HuH-7.5 (cell line): ENCODE data around the gene TGDS.
A peak's percentile ranks its signal among the peaks of the same experiment; 100 is the strongest.
"Not testable (repeated sequence)": the region's sequence is repeated elsewhere in the genome, so short reads cannot be mapped to it uniquely, and the experiment has no call there.

ENCODE experiments used
- DNase-seq: peaks from one replicate; pipeline ENCODE4 v3.0.0; 2011; ENCODE audit warnings: low spot score

Gene TGDS

DNA sequence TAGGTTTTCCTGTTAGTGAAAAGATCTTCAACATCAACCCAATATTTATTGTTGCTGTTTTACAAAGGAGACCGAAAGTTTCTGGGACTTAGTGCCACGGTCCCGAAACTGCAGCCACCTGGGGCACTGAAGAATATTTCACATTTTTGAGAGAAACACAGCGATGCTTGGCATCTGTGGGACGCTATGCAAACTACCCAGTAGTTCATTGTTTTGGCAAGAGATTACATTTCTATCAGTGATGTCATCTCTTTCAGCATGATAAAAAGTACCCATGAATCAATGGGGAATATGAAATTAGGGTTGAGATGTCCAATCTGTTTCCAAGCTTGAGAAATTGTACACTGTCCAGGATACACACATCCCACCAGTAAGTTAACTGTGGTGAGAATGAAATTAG is 43.9 kb downstream of the TGDS start:
- no peak for DNase-seq

DNA sequence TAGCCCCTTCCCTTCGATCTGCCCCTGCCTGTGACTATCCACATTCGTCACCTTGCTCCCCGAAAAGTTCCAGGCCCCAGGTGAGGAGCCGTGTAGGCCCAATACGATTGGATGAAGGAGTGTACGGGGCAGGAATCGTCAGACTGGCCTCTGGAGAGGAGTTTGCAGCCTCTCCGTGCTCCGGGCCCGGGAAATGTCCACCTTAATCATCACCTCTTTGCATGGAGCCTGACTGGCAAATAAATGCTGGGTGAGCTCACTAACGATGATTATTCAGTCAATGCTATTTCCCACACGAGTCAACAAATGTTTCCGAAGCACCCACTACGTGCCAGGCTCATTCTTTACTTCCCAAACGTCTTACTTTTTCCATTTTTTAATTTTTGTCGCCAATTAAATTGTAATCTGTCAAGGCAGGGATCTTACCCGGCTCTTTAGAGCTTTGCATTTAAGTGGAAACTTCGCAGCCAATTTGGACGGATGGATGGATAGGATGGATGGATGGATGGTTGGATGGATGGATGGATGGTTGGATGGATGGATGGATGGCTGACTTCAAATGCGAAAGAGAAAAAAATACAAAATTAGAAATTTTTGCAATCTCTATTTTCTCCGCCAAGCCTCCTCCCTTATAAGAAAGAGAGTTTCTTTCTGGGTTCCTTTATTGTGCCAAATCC is 45.8 kb downstream of the TGDS start:
- no peak for DNase-seq

DNA sequence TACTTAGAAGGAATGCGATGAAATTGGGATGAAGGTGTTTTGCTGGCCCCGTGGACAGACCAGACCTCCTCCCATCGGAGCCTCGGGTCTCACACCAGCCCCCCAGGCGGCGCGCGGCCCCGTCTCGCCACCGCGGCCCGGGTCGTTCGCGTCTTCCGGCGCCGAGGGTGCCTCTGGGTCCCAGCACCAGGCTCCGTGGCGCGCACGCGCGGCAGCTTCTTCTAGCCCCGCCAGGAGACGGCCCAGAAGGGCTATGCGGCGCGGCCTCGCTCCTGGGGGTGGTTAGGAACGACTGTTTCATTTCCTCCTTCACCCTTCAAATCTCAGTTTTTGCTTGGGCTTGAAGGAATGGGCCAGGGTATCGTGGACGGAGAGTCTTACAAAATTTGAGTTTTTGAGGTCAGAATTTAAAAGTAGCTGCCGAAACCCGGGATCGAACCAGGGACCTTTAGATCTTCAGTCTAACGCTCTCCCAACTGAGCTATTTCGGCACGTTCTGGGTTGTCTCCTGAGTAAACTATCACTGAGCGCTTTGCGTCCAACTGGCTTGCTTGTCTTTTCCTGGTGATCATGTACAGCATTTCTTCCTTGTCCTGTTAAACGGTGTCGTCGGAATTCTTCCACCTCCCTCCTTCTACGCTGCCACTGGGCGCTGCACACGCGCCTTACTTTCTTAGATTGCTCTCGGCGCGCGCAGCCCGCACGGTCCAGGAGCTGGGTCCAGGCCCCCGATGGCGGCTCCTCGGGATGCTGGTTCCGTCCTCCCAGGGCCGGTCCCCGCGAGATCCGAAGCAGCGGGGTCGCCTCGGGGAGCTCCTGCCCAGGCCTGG is 46.5 kb downstream of the TGDS start:
- DNase-seq, result peak; percentile 67

DNA sequence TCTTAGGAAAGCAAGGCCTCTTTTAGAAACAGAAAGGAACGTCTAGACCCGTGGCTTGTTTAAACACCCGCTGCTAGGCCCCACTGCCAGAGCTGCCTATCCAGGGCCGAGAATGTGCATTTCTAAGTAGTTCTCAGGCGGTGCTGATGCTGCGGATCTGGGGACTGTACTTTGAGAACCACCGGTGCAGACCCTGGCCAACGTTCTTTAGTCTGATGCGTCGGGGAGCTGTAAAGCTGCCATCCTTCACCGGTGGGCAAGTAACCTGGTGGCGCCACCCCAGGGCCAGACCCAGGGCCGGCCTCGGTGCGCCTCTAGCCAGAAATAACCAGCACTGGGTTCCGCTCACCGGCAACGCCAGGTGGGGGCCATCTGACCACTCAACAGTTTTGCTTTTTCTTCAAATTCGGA is 47.1 kb downstream of the TGDS start:
- DNase-seq, result peak; percentile 27

DNA sequence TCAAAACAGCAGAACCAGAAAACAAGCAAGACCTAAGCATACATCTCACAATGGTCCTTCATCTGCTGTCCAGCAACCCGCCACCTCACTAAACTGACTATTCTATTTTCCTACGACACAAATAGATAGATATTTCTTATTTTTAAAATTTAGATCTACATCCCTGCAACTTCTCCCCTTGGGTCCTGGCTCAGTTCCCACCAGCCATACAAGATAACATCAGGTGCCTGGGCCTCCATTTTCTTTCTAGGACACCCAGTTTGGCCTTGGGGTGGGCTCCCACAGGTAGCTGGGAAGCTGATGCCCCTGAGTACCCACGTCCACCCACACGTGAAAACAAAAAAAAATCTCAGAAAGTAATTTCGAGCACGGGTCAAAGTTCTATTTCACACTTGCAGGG is 47.6 kb downstream of the TGDS start:
- no peak for DNase-seq

DNA sequence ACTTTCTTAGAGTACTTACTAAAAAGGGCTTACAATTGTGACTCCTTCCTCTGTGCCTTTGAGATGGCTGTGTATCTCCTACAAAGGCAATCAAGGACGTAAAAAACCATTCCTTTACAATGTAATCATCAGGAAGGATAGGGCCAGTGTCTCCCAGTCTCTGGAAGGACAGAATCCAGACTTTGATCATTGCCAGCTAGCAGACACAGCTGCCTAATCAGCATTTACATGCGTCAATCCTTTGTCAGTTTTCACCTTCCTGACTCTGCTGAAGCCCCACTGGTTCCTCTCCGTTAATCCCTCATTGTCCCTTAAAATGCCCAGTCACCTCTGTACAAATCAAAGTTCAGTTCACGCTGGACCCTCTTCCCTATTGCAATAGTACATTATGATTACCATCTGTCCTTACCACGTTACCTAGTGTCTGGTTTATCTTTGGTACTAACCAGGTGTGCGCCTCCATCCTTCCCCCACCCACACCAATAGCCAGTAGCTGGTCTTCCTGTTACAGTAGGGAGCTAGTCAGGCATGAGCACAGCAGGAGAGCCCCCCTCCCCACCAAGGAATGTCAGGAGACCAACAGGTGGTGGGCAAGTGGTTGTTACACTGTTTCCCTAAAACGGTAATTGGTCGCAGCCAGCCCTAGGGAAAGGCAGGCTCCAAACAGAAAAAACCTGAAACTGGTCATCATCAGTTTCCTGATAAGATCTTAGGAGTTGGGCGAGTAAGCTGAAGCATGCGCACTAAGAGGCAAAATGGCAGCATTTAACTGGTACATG is 49.7 kb downstream of the TGDS start:
- DNase-seq, result no peak

DNA sequence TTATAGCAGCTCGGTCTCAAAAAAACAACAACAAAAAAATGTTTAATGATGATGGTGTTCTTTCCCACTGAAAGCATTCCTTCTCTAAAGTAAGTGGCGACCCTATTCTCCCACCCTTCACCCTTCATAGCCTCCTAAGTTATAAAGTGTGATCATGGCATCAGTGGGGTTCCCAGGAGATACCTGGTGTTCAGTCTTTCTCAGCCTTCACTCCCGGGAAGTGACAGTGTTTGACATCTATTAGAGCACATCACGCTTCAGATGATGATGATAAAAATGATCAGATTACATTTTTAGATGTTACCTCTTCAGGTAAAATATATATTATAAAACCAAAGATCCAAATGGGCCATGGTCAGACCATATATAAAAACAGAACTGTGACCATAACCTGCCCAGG is 51.0 kb downstream of the TGDS start:
- DNase-seq, result no peak

DNA sequence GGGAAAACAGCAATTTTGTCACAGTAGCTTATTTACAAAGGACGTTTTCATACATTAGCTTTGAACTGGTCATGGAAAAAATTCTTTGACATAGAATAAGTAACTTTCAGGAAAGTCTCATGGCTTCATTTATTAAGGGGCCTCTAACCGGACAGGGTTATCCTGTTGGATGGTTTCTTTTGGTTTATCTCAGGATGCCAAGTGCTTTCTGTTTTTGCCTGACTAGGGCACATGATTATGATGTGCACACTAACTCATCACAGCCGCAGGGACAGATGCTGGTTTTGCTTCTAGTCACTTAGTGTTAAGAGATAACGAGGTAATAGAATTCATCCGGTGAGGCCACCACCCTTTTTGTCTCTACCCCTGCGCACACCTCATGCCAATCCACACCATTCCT is 53.0 kb downstream of the TGDS start:
- no peak for DNase-seq

DNA sequence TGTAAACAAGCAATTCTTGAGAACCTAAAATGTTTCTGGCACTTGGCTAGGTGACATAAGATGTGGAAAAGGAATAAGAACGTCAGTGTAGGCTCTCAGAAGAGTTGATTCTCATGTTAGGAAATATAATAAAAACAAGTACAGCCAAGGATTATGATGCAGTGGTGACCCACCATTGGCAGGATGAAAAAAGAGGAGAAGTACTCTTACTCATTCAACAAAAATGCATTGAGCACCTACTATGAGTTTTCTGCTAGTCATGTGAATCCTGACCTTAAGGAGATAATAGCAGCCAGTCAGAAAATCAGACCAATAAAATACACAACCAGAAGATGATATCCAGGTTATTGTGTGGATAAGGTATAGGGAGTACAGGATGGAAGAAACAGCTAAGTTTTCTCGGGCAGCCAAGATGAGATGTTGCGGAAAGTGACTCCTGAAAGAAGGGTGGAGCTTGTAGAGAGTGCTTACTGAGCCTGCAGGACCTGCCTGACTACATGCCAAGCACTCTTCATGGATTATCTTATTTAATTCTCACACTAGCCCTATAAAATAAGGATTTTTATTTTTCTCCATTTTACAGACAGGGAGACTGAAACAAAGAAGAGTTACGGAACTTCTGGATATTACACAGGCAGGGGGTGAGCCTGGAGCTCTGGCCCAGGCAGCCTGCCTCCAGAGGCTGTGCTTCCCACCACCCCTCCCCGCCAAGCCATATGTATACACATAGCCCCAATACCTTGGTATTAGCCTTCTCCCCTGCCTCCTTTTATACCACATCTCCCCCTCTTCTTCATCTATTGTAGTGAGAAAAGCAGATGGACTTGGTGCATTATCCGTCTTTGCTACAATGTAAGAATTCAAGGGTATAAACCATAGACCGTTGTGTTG is 58.0 kb downstream of the TGDS start:
- DNase-seq, result no peak

DNA sequence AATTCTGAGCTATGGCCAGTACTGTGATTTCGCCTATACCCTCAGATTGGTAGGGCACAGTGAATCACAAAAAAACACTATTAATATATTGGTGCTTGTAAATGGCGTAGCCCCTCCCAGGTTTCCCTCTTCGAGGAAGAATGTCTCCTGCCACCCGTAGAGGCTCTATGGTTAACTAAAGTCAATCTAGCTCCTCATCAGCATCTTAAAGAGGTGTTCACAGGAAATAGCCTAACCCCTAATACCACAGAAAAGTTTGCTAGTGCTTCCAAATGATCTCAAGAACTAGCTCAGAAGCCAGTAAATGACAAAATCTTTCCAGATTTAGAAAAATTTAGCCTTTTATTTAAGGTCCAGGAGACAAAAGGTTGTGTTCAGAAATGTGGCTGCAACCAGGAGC is 60.2 kb downstream of the TGDS start:
- DNase-seq, result no peak

DNA sequence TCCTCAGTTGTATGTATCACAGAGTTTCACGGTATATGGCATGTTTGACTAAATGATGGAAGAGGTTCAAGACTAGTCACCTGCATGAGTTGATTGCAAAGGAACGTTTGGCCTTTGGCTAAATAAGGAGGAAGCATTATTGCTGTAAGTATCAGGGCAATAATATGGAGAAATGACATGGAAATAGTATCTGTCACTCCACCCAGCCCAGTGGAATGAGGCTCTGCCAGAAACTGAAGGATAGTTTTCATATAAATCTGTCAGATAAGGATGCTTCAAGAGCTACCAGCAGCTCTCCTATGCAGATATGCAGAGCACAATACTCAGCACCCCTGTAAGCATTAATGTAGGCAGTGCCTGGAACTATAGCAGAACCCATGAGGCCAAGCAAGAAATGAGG is 60.7 kb downstream of the TGDS start:
- DNase-seq, result no peak

DNA sequence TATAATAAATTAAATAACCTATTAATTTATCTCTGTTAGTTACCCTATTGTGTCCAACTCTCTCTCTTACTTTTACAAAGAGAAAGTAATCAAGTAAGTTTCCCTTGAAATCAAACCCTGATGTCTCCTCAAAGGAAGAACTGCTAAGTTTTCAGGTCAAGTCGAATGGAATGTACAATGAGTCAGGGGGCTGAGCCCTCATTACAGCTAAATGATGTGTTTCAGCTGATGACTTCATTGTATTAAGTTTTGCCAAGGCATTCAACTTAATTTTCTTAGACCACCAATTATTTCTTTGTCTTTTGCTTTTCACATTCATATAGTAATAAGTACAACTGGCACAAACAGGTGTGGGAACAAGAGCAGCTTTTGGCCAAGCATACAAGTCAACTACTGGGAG is 61.8 kb downstream of the TGDS start:
- DNase-seq, result no peak

DNA sequence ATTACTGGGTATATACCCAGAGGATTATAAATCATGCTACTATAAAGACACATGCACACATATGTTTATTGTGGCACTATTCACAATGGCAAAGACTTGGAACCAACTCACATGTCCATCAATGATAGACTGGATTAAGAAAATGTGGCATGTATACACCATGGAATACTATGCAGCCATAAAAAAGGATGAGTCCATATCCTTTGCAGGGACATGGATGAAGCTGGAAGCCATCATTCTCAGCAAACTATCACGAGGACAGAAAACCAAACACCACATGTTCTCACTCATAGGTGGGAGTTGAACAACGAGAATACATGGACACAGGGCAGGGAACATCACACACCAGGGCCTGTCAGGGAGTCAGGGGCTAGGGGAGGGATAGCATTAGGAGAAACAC is 63.7 kb downstream of the TGDS start:
- not testable (repeated sequence) for DNase-seq

DNA sequence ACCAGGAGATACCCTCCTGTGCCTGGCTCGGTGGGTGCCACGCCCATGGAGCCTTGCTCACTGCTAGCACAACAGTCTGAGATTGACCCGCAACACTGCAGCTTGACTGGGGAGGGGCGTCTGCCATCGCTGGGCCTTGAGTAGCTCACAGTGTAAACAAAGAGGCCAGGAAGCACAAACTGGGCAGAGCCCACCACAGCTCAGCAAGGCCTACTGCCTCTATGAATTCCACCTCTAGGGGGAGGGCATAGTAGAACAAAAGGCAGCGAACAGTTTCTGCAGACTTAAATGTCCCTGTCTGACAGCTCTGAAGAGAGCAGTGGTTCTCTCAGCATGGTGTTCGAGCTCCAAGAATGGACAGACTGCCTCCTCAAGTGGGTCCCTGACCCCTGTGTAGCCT is 69.0 kb downstream of the TGDS start:
- DNase-seq, result not testable (repeated sequence)

DNA sequence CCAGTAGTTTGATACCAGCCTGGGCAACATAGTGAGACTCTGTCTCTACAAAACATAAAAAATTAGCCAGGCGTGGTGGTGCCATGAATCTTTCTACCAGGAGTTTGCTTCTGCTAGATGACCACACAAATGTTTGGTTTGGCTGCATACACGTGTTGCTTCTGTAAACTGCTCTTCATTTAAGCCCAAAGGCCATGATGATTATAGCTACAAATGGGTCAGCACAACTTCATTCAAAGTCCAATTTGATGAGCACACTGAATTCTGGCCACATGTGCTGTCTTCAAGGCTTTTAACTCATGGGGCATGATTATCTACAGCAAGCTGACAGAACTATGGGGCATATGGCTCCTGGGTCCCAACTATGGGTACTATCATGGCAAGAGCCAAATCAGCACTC is 70.2 kb downstream of the TGDS start:
- no peak for DNase-seq

DNA sequence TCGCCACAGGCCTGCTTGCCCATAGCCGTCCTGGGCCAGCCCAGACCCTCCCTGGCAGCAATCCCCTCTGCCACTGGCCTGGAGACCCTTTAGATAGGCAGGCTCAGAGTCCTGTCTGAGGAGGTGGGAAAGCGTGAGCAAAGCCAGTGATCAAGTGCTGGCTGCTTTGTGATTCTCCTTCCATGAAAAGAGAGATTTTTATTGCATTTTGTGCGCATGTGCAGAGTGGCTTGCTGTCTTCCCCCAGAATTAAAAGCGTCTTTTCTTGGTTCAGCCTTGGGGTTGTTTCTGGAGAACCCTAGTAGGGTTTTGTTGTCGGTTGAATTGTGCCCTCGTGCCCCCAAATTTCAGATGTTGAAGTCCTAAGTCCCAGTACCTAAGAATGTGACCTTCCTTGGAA is 71.5 kb downstream of the TGDS start:
- DNase-seq, result no peak
